OCI-LY3 (cell line): Measurements from ENCODE around the gene PLPP3.

ENCODE experiments used
- H2AFZ ChIP-seq: fragments of 200-600, 300-600 bp; shearing (Covaris generic); 2 replicates; pipeline ENCODE4 v1.6.0; 2014; ENCODE audit warnings: antibody characterized with exemption, low read depth, low read length
- H3K27ac ChIP-seq: fragments of 200-600, 300-600 bp; sonication (generic); 2 replicates; pipeline ENCODE4 v1.5.1; 2014; ENCODE audit warnings: mild to moderate bottlenecking, low read length, moderate library complexity, mixed read lengths
- H3K27me3 ChIP-seq: fragments of 200-600, 300-600 bp; sonication (generic); 2 replicates; pipeline ENCODE4 v1.6.1; 2014; ENCODE audit warnings: low read depth, low read length, mixed read lengths
- H3K36me3 ChIP-seq: fragments of 200-600, 300-600 bp; sonication (generic); replicated peaks from 2 replicates; pipeline ENCODE3; 2014; ENCODE audit warnings: low read depth, low read length, mixed read lengths
- H3K4me1 ChIP-seq: fragments of 300-600, 200-600 bp; sonication (generic); 2 replicates; pipeline ENCODE4 v1.6.1; 2014; ENCODE audit warnings: low read length, mixed read lengths
- H3K4me2 ChIP-seq: fragments of 200-600, 300-600 bp; sonication (generic); 2 replicates; pipeline ENCODE4 v1.6.1; 2014; ENCODE audit warnings: low read length, mixed read lengths
- H3K4me3 ChIP-seq: fragments of 300-600, 200-600 bp; sonication (generic); 2 replicates; pipeline ENCODE4 v1.5.1; 2014; ENCODE audit warnings: antibody characterized with exemption, mild to moderate bottlenecking, low read length, moderate library complexity
- H3K79me2 ChIP-seq: fragments of 300-600, 200-600 bp; shearing (Covaris generic); 2 replicates; pipeline ENCODE4 v1.6.1; 2014; ENCODE audit warnings: mild to moderate bottlenecking, low read length, mixed read lengths
- H3K9ac ChIP-seq: fragments of 300-600, 200-600 bp; shearing (Covaris generic); 2 replicates; pipeline ENCODE4 v1.6.0; 2014; ENCODE audit warnings: mild to moderate bottlenecking, low read length, moderate library complexity
- H3K9me3 ChIP-seq: fragments of 200-600, 300-600 bp; shearing (Covaris generic); 2 replicates; pipeline ENCODE4 v1.6.1; 2014; ENCODE audit warnings: low read length, mixed read lengths; ENCODE audit not compliant: insufficient read depth
- H4K20me1 ChIP-seq: fragments of 200-600, 300-600 bp; sonication (generic); 2 replicates; pipeline ENCODE4 v1.6.1; 2016; ENCODE audit warnings: low read length, mixed read lengths; ENCODE audit not compliant: insufficient read depth
- EZH2phosphoT487 ChIP-seq: fragments of 200-600 bp; shearing (Covaris generic); IDR thresholded peaks from 2 replicates; pipeline ENCODE4 v1.6.1; 2018; ENCODE audit warnings: antibody characterized with exemption, mixed run types, low read depth
- TF ChIP-seq, protein P1 (sequence below): fragments of 200-600, 300-600 bp; sonication (generic); IDR thresholded peaks from 2 replicates; pipeline ENCODE4 v1.5.1; 2014; ENCODE audit warnings: antibody characterized with exemption, low read length, low read depth

The PLPP3 gene

GRCh38 chr1:56453016-56453415 lies 126.3 kb downstream of the PLPP3 start:
- no peaks in the 10 kb centered on the region for H3K9me3 ChIP-seq
- no peak for TF ChIP-seq EZH2phosphoT487
- TF ChIP-seq, protein P1, sequence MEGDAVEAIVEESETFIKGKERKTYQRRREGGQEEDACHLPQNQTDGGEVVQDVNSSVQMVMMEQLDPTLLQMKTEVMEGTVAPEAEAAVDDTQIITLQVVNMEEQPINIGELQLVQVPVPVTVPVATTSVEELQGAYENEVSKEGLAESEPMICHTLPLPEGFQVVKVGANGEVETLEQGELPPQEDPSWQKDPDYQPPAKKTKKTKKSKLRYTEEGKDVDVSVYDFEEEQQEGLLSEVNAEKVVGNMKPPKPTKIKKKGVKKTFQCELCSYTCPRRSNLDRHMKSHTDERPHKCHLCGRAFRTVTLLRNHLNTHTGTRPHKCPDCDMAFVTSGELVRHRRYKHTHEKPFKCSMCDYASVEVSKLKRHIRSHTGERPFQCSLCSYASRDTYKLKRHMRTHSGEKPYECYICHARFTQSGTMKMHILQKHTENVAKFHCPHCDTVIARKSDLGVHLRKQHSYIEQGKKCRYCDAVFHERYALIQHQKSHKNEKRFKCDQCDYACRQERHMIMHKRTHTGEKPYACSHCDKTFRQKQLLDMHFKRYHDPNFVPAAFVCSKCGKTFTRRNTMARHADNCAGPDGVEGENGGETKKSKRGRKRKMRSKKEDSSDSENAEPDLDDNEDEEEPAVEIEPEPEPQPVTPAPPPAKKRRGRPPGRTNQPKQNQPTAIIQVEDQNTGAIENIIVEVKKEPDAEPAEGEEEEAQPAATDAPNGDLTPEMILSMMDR: no peak
- no peak overlapping the region for H2AFZ ChIP-seq
- H3K9ac ChIP-seq: no peak overlapping the region
- no peak overlapping the region for H3K27ac ChIP-seq
- no peaks in the 10 kb centered on the region for H3K36me3 ChIP-seq
- H3K79me2 ChIP-seq: no peaks in the 10 kb centered on the region
- no peaks in the 10 kb centered on the region for H3K4me1 ChIP-seq
- no peak overlapping the region for H3K4me3 ChIP-seq
- H3K4me2 ChIP-seq: no peak overlapping the region
- H3K27me3 ChIP-seq: peaks cover 13% of the 10 kb centered on the region; the same call in 1 of the 2 replicates
- no peaks in the 10 kb centered on the region for H4K20me1 ChIP-seq

- Histone ChIP-seq H4K20me1 (no peaks in the 10 kb centered on the region), H3K27me3 (peaks cover 8% of the 10 kb centered on the region; the same call in 1 of the 2 replicates), H2AFZ (no peak overlapping the region), H3K4me1 (no peaks in the 10 kb centered on the region), H3K27ac (no peak overlapping the region), H3K4me3 (no peak overlapping the region), H3K9ac (no peak overlapping the region), H3K9me3 (no peaks in the 10 kb centered on the region), H3K4me2 (no peak overlapping the region), H3K36me3 (no peaks in the 10 kb centered on the region), H3K79me2 (no peaks in the 10 kb centered on the region)
- no peak for TF ChIP-seq EZH2phosphoT487
- TF ChIP-seq, protein P1: no peak
Measured at GRCh38 chr1:56452027-56453011, 127.0 kb downstream of the PLPP3 start.

DNA sequence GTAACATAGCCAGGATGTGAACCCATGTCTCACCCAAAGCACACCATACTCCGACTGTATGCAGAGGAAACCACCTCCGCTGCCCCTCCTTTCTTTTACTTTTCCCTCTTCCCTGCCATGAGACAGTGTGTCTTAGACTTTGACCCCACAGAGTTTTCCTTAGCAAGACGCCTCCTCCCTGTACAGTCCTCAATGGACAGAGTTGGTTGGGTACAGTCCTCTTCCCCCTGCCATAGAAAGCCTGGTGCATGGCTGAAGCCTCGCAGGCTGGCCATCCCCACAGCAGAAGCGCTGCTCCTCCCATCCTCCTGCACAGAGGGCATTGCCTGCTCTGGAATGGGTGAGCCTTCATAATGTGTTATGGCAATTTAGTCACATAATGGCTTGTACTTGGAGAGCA lies 127.9 kb downstream of the PLPP3 start:
- Histone ChIP-seq H3K4me1 (no peaks in the 10 kb centered on the region), H3K27me3 (no peaks in the 10 kb centered on the region), H3K9ac (no peak overlapping the region), H3K4me3 (no peak overlapping the region), H3K36me3 (no peaks in the 10 kb centered on the region), H3K4me2 (no peak overlapping the region), H4K20me1 (no peaks in the 10 kb centered on the region), H3K27ac (no peak overlapping the region), H3K9me3 (no peaks in the 10 kb centered on the region), H2AFZ (no peak overlapping the region), H3K79me2 (no peaks in the 10 kb centered on the region)
- no peak for TF ChIP-seq EZH2phosphoT487
- TF ChIP-seq, protein P1: no peak

DNA sequence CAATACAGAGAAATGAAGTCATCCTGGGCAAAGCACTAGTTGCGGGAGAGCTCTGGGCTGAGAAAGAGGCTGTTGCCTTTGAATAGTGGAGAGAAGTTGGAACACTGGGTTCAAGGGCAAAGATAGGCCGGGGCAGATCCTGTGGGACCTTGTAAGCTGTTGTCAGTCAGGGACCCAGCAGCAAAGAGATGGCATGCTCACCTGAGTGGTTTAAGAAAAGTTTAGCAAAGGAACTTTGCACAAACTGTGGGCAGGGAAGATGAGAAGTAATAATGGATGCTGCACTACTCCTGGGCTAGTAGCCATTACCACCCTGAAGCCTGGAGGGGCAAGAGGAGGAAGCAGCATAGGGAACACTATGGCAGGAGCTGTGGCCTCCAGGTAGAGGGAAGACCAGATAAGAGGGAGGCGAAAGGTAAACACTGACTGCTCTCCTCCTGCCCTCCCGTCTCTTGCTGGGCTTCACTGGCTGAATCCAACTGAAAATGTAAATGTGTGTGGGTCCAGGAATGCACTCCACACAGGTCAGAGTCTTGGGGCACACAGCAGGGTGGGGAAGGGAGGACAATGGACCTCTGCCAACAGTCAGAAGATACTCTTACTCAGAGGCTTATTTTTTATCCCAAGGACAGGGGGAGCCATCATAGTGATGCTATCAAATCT lies 129.2 kb downstream of the PLPP3 start:
- no peaks in the 10 kb centered on the region for H3K36me3 ChIP-seq
- H3K27me3 ChIP-seq: no peaks in the 10 kb centered on the region
- no peaks in the 10 kb centered on the region for H3K4me1 ChIP-seq
- H3K9me3 ChIP-seq: no peaks in the 10 kb centered on the region
- H3K27ac ChIP-seq: no peak overlapping the region
- no peaks in the 10 kb centered on the region for H4K20me1 ChIP-seq
- no peaks in the 10 kb centered on the region for H3K79me2 ChIP-seq
- no peak for TF ChIP-seq EZH2phosphoT487
- TF ChIP-seq, protein P1: no peak
- H3K9ac ChIP-seq: no peak overlapping the region
- H2AFZ ChIP-seq: no peak overlapping the region
- H3K4me3 ChIP-seq: no peak overlapping the region
- no peak overlapping the region for H3K4me2 ChIP-seq
